Fibroblast of villous mesenchyme (primary cell): ENCODE data around the gene CCDC7. TPM values are rescaled to one million over a fixed set of nuclear protein-coding genes. Genes with fewer than 3 reads are reported as not detected.
"Not testable (repeated sequence)": the region's sequence is repeated elsewhere in the genome, so short reads cannot be mapped to it uniquely, and the experiment has no call there.

Source experiments
- DNase-seq: peaks from one replicate; pipeline ENCODE4 v3.0.0-alpha.2; 2010; ENCODE audit warnings: low read depth
- H3K4me3 ChIP-seq: 2 replicates; pipeline ENCODE4 v1.5.1; 2011; ENCODE audit warnings: low read depth, mild to moderate bottlenecking, low read length
- total RNA-seq: library from RNA; depleted of rRNA; stranded (reverse); fragments of >200 nt; gene quantifications from 2 replicates; pipeline ENCODE4 v1.2.3, GENCODE V29; 2012
- TF ChIP-seq, protein P1 (sequence below): IDR thresholded peaks from 2 replicates; pipeline ENCODE4 v1.5.1; 2012; ENCODE audit warnings: low read depth, mild to moderate bottlenecking, low read length; ENCODE audit not compliant: insufficient read depth

CCDC7 gene
- total RNA-seq, 1 donor, result 20.3 TPM

DNA sequence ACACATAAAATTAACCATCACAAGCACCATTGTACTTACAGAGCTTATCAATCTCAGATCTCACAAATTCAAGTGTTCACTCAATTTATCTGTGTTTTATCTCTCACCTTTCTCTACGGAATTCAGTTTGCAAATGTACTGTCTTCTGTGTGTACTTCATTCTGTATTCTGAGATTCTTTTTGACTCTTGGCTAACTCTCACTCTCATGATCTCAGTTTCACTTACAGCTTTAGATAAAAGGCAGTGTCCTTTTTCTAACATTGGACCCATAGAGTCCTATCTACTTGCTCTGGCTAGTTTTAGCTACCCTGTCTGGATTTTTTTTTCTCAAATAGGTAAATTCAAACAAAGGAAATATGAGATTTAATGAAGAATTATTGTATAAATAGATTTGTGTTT lies 176.0 kb downstream of the CCDC7 start:
- H3K4me3 ChIP-seq, result no peak overlapping the region
- no peak for DNase-seq
- TF ChIP-seq, protein P1, sequence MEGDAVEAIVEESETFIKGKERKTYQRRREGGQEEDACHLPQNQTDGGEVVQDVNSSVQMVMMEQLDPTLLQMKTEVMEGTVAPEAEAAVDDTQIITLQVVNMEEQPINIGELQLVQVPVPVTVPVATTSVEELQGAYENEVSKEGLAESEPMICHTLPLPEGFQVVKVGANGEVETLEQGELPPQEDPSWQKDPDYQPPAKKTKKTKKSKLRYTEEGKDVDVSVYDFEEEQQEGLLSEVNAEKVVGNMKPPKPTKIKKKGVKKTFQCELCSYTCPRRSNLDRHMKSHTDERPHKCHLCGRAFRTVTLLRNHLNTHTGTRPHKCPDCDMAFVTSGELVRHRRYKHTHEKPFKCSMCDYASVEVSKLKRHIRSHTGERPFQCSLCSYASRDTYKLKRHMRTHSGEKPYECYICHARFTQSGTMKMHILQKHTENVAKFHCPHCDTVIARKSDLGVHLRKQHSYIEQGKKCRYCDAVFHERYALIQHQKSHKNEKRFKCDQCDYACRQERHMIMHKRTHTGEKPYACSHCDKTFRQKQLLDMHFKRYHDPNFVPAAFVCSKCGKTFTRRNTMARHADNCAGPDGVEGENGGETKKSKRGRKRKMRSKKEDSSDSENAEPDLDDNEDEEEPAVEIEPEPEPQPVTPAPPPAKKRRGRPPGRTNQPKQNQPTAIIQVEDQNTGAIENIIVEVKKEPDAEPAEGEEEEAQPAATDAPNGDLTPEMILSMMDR, result no peak

DNA sequence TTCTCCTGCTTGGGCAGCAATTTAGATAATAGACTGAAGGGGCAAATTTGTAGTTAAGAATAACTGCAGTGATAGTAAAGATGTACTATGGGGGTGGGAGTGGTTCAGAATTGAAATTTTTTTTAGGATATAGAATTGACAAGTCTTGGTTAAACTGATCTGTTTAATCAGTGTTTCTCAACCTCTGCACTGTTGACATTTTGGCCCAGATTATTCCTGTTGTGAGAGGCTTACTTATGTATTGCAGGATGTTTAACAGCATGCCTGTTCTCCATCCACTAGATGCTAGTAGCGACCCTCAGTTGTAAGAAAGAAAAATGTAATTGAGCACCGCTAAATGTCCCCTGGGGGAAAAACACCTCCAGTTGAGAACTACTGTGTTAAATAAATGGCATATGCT lies 176.5 kb downstream of the CCDC7 start:
- TF ChIP-seq, protein P1, result no peak
- no peak overlapping the region for H3K4me3 ChIP-seq
- no peak for DNase-seq

DNA sequence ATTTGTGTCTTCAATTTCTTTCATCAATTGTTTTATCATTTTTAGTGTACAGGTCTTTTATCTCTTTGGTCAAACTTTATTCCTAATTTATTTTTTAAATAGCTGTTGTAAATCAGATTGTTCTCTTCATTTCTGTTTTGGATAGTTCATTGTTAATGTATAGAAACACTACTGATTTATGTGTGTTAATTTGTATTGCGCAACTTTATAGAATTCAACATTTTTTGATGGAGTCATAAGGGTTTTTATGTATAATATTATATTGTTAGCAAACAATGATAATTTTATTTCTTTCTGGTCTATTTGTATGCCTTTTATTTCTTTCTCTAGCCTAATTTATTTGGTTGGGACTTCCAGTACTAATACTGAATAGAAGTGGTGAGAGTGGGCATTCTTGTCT lies 181.2 kb downstream of the CCDC7 start:
- TF ChIP-seq, protein P1, result no peak
- H3K4me3 ChIP-seq, result no peak overlapping the region
- DNase-seq, result no peak

DNA sequence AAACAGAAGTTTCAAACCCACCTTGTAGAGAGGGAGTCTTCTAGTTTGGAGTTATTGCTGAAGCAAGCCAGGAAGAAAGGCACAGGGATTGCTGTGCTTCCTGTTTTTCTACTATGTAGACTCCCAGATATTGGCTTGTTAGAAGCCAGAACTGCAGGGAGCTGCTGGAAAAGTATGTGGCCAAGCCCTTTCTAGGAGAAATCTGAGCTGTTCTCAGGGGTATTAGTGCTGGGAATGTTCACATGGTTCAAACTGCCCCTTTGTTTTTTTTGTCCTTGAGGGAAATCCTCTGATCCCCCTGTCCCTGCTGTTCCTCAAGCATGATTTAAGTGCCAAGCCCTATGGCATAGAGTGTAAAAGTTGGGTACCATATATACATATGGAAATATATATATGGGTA lies 184.0 kb downstream of the CCDC7 start:
- no peak for DNase-seq
- no peak overlapping the region for H3K4me3 ChIP-seq
- TF ChIP-seq, protein P1, result no peak

DNA sequence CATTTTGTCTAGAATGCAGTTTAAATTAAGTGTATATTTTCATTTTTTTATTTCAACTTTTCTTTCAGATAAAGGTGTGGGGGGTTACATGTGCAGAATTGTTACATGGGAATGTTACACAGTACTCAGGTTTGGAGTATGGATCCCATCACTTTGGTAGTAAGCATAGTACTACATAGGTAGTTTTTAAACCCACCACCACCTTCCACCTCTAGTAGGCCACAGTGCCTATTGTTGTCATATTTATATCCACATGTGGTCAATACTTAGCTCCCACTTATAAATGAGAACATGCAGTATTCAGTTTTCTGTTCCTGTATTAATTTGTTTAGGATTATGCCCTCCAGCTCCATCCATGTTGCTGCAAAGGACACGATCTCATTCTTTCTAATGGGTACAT lies 200.6 kb downstream of the CCDC7 start:
- TF ChIP-seq, protein P1, result no peak
- no peak overlapping the region for H3K4me3 ChIP-seq
- no peak for DNase-seq

DNA sequence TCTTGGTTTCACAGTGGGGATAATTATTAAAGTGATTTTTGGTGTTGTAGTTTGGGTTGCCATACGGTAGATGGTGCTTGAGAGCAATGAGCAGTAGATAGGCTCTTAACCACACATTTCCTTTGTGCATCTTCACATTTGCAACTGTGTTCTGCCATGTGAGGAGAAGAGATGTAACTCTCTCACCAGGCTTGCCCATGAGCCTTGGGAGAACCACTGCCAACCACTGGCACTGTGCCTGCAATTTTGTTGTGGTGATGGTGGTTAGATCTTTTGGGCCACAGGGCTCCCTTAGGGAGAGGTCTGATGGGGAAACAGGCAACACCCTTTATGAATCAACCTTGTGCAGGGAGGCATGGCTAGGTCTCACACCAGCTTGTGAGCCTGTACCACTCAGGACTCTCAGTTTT lies 204.3 kb downstream of the CCDC7 start:
- TF ChIP-seq, protein P1, result no peak
- no peak overlapping the region for H3K4me3 ChIP-seq
- no peak for DNase-seq

DNA sequence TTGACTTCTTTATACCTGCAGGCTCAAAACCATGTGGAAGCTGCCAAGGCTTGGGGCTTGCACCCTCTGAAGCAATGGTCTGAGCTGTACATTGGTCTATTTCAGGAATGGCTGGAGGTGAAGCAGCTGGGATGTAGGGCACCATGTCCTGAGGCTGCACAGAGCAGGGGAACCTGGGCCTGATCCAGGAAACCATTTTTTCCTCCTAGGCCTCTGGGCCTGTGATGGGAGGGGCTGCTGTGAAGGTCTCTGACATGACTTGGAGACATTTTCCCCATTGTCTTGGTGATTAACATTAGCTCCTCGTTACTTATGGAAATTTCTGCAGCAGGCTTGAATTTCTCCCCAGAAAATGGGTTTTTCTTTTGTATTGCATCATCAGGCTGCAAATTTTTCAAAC lies 211.5 kb downstream of the CCDC7 start:
- not testable (repeated sequence) for DNase-seq

More for the DNA sequence above, 211.5 kb downstream of the CCDC7 start:
- not testable (repeated sequence) for H3K4me3 ChIP-seq
